Measurements from ENCODE around the gene BRINP3.

BRINP3 gene

GRCh38 chr1:190322274-190322673 is 155.4 kb downstream of the BRINP3 start:
- DNase-seq (ENCODE audit: low spot score): no peak

- DNase-seq (ENCODE audit: low spot score): peak; percentile 20
These were observed 156.7 kb downstream of the BRINP3 start for GRCh38 chr1:190320952-190321351.

- no peak for DNase-seq (ENCODE audit: low spot score)
These were observed 164.9 kb downstream of the BRINP3 start for GRCh38 chr1:190312763-190313162.

- DNase-seq (ENCODE audit: low spot score): no peak
These were observed 174.2 kb downstream of the BRINP3 start for GRCh38 chr1:190303501-190303900.

GRCh38 chr1:190296453-190296852 is 181.2 kb downstream of the BRINP3 start:
- DNase-seq (ENCODE audit: low spot score): no peak

- no peak for DNase-seq (ENCODE audit: low spot score)
These were observed 187.8 kb downstream of the BRINP3 start for GRCh38 chr1:190289897-190290296.

GRCh38 chr1:190286111-190286510 is 191.6 kb downstream of the BRINP3 start:
- no peak for DNase-seq (ENCODE audit: low spot score)

GRCh38 chr1:190277107-190277506 is 200.6 kb downstream of the BRINP3 start:
- no peak for DNase-seq (ENCODE audit: low spot score)

- DNase-seq (ENCODE audit: low spot score): no peak
These were observed 202.9 kb downstream of the BRINP3 start for GRCh38 chr1:190274721-190275120.

- DNase-seq (ENCODE audit: low spot score): no peak
These were observed 204.5 kb downstream of the BRINP3 start for GRCh38 chr1:190273161-190273560.

- no peak for DNase-seq (ENCODE audit: low spot score)
These were observed 215.1 kb downstream of the BRINP3 start for GRCh38 chr1:190262538-190262937.

GRCh38 chr1:190259424-190259823 is 218.2 kb downstream of the BRINP3 start:
- no peak for DNase-seq (ENCODE audit: low spot score)

- DNase-seq (ENCODE audit: low spot score): no peak
These were observed 219.7 kb downstream of the BRINP3 start for GRCh38 chr1:190258003-190258402.

GRCh38 chr1:190252046-190252445 is 225.6 kb downstream of the BRINP3 start:
- no peak for DNase-seq (ENCODE audit: low spot score)

- peak; percentile 73 for DNase-seq (ENCODE audit: low spot score)
These were observed 227.3 kb downstream of the BRINP3 start for GRCh38 chr1:190250368-190250767.

- DNase-seq (ENCODE audit: low spot score): no peak
These were observed 233.3 kb downstream of the BRINP3 start for GRCh38 chr1:190244406-190244805.

GRCh38 chr1:190243056-190243455 is 234.6 kb downstream of the BRINP3 start:
- DNase-seq (ENCODE audit: low spot score): no peak

- DNase-seq (ENCODE audit: low spot score): no peak
These were observed 251.7 kb downstream of the BRINP3 start for GRCh38 chr1:190226006-190226405.

- peak; percentile 1 for DNase-seq (ENCODE audit: low spot score)
These were observed 265.2 kb downstream of the BRINP3 start for GRCh38 chr1:190212450-190212849.

- DNase-seq (ENCODE audit: low spot score): no peak
These were observed 269.9 kb downstream of the BRINP3 start for GRCh38 chr1:190207733-190208132.

- DNase-seq (ENCODE audit: low spot score): no peak
These were observed 272.0 kb downstream of the BRINP3 start for GRCh38 chr1:190205713-190206112.

GRCh38 chr1:190196020-190196419 is 281.6 kb downstream of the BRINP3 start:
- DNase-seq (ENCODE audit: low spot score): no peak

- DNase-seq (ENCODE audit: low spot score): no peak
These were observed 284.1 kb downstream of the BRINP3 start for GRCh38 chr1:190193508-190194115.

GRCh38 chr1:190192627-190193026 is 285.0 kb downstream of the BRINP3 start:
- DNase-seq (ENCODE audit: low spot score): no peak

Data from SK-N-DZ (cell line).